Measurements from ENCODE around the gene RNF157.

The RNF157 gene

GRCh38 chr17:76140661-76141211 is 99.6 kb downstream of the RNF157 start:
- DNase-seq (ENCODE audit: low read depth in 2 of 2): no peak

GRCh38 chr17:76139801-76140660 is 100.3 kb downstream of the RNF157 start:
- no peak for DNase-seq (ENCODE audit: low read depth in 2 of 2)

DNA sequence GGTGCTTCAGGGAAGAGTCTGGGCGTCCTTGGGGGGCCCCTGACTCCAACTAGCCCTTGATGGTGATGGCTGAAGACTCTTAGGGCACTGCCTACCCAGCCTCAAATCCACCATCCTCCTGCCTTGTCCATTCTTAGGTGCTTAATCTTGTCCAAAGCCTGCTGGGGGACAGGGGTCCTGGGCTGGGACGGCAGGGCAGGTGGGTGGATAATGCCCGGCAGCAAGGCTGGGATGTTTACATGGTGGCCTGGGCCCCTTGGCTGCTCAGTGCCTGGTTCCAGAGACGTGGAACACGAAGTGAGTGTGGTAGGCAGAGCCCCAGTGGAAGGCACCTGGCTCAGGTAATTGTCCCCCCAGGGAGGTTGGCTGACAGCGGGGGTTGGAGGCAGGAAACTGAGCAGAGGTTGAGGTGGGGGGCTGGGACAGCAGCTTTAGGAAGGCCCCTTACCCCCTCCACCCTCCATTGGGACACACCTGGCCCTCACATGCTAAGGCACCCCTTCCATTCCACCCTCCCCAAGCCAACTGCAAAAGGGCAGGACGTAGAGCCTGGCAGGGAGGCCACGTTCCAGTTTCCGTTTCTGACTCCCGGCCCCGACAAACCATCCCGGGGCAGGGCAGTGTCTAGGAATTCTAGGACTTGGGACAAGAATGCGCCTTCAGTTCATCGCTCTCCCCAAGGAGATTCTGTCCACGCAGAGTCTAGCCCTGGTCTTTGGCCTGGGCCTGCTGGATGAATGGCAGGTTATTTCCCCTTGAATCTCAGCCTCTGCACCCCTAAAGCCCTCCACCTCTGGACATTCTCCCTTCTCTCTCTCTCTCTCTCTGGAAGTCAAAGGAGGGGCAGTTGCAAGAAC is 101.2 kb downstream of the RNF157 start:
- no peak for DNase-seq (ENCODE audit: low read depth in 2 of 2)

DNA sequence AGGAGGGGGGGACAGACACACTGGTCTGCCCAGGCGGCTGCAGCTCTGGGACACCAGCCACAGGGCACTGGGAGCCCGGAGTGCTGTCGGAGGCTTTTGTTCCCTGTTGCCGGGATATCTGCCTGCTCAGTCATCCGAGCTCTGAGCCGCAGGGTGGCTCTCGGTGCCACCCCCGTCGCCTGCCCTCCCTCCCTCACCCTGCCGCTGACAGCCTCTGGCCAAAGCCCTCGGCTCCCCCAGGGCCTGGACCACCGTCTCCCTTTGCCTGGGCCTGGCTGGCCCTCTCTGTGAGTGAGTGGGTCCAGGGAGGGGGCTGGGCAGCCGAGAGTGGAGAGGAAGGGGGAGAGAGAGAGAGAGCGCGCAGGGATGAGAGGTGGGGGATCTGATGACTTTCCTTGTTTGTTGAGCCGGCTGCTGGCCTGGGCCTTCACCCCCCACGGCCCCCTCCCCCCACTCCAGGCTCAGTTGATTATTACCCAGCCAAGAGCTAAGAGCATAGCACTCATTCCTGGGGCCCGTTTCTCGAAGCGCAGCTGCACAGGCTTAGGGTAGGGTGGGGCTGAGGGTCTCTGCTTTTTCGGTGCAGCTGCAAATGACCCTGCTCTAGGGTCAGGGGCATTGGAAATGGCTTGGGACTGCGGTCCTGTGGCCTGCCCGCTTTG is 101.9 kb downstream of the RNF157 start:
- no peak for DNase-seq (ENCODE audit: low read depth in 2 of 2)

DNA sequence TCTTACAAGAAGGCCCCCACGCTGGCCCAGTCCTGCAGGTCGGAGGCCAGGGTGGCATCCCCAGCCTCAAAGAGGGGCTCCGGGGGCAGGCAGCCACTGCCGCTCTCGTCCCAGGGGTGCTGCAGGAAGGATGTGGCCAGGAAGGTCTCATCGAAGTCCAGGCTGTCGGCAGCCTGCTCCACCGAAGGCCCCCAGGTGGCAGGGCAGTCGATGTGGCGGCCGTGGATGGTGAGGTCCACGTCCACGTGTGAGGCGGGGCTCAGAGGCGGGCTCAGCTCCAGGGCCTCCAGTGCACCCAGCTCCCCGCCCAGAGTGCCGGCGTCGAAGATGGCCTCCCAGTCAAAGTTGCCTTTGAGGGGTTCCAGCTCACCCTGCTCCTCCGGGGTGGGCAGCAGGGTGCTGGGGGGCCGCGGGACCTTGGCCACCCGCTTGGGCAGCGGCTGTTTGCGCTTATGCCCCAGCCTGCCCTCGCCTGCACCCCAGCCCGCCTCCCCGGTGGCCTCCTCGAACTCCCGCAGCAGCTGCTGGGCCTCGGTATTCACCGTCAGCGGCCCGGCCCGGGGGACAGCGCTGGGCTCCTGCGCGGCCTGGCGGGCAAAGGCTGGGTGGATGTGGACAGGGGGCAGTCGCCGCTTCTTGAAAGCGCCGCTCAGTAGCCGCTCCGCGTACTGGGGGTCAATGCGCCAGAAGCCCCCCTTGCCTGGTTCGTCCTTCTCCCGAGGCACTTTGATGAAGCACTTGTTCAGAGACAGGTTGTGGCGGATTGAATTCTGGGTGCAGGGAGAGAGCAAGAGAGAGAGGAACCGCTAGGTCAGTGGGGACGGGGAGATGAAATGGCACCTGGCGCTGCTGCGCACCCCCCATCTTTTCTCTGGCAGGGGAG is 102.7 kb downstream of the RNF157 start:
- DNase-seq (ENCODE audit: low read depth in 2 of 2): no peak

DNA sequence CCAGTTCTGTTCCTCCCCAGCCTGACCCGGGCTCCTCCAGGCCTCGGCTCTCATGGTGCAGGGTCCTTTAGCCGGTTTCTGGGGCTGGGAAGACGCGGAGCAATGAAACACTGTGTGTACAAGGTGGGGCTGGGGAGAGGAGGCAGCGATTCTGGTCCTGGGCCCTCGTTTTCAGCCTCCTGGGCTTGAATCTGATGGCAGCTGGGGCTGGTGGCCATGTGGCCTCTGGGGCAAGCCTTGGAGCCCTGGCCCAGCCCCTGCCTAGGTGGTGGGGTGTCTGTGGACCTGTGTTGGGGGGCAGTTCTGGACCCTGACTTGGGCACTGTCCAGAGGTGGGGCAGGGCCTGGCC is 103.3 kb downstream of the RNF157 start:
- no peak for DNase-seq (ENCODE audit: low read depth in 2 of 2)

GRCh38 chr17:76136276-76137000 is 103.9 kb downstream of the RNF157 start:
- no peak for DNase-seq (ENCODE audit: low read depth in 2 of 2)

DNA sequence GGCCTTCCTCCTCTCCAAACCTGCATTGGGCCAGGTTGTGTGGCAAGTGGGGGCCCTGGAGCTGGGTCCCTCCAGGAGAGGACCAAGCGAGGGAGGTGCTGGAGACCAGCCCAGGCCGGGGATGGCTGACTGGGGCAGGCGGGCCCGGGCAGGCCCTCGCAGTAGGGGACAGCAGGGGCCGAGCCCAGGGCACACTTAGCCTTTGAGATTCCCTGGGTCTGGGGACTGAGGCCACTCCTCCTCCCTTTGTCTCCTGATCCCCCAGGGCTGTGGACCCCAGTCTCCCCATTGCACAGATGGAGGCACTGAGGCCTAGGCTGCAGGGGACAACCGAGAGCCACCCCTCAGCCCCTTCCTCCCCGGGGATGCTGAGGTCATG is 104.5 kb downstream of the RNF157 start:
- DNase-seq (ENCODE audit: low read depth in 2 of 2): no peak

DNA sequence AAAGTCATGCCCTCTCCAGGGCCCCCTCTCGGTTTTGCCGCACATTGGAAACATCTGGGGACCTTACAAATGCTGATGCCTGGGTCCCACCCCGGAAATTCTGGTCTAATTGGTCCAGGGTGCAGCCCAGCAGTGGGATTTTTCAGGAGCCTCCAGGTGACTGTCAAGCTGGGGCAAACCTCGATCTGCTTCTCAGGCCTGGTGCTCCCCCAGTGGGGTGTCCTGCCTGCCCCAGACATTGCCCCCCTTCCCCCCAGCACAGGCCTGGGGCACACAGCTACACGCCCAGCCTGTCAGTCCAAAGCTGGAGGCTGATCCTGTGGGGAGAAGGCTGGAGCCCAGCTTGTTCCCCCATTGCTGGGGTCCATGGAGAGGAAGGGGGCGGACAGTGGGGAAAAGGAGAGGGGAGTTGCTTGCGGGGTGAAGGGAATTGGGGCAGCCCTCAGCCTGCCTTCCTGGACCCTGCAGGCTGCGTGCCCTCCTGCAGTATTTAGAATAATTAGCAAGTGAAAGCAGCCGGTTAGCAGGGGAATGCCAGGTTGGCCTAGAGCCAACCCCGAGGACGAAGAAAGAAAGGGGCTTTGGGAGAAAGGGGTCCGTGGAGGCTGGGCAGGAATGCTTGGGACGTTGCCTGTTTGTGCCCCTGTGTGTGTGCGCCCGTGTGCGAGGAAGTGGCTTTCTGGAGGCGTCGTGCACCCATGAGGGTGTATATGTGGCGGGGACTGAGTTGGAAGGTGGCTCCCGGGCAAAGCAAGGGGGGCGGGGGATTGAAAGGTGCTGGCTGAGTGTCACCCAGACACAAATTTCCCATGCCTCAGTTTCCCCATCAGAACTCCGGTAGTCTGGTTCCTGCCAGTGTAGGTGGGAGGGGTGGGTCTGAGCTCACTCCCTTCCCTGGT is 105.1 kb downstream of the RNF157 start:
- no peak for DNase-seq (ENCODE audit: low read depth in 2 of 2)

- no peak for DNase-seq (ENCODE audit: low read depth in 2 of 2)
Measured at GRCh38 chr17:76132574-76133338, 107.5 kb downstream of the RNF157 start.

GRCh38 chr17:76131692-76132573 is 108.4 kb downstream of the RNF157 start:
- DNase-seq (ENCODE audit: low read depth in 2 of 2): no peak

GRCh38 chr17:76131051-76131691 is 109.1 kb downstream of the RNF157 start:
- no peak for DNase-seq (ENCODE audit: low read depth in 2 of 2)

- no peak for DNase-seq (ENCODE audit: low read depth in 2 of 2)
Measured at GRCh38 chr17:76130473-76130872, 109.8 kb downstream of the RNF157 start.

- no peak for DNase-seq (ENCODE audit: low read depth in 2 of 2)
Measured at GRCh38 chr17:76125922-76126321, 114.4 kb downstream of the RNF157 start.

GRCh38 chr17:76125391-76125675 is 115.0 kb downstream of the RNF157 start:
- no peak for DNase-seq (ENCODE audit: low read depth in 2 of 2)

DNA sequence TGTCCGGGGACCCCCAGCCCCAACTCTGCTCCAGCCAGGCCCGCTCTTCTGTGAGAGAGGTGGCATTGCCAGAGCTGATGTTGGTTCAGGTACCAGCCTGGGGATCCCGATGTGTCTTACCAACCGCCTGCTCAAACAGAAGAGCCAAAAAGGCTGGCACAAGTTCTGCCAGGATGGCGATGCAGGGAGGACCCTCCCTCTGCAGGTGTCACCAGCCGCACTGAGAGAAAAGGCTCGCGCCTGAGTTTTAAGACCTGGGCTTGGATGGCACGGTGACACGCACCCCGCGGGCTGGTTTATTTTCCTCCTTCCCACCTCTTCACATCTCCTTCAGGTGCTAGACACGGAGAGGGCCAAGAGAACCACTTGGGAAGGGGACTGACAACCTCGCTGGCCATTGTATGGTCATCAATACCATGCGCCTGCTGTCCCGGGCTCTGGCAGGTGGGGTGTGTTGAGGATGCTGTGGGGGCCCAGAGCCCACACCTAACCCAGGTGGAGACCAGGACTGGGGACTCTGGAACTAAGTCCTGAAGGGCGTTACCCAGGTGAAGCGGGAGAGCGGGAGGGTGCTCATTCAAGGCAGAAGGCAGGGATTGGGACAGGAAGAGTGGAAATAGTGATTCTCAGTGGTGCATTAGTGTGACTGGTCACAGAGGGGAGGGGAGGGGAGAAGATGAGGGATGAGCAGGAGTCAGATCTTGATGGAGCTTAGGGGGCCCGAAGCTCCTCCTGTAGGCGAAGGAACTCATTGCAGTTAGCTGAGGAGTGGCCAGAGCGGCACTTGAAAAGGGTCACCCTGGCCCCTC is 115.5 kb downstream of the RNF157 start:
- DNase-seq (ENCODE audit: low read depth in 2 of 2): no peak
